Lower lobe of right lung (tissue), 2 donors: ENCODE measurements around the gene KRTAP4-4. TPM values are rescaled to one million over a fixed set of nuclear protein-coding genes. Genes with fewer than 3 reads are reported as not detected.
"Not testable (repeated sequence)": the region's sequence is repeated elsewhere in the genome, so short reads cannot be mapped to it uniquely, and the experiment has no call there.

Experiments
- ATAC-seq, 2 donors: fragments of 200-7000 bp; cut with Tn5 transposase; one replicate each; pipeline ENCODE4 v1.9.1; 2020 to 2022; ENCODE audit warnings: mild to moderate bottlenecking in 2 of 2, moderate library complexity in 2 of 2
- DNase-seq: peaks from one replicate; pipeline ENCODE4 v3.0.0-alpha.2; 2020
- H3K27ac ChIP-seq: fragments of 200-600 bp; one replicate; pipeline ENCODE4 v1.8.0; 2022
- H3K27me3 ChIP-seq: fragments of 200-600 bp; one replicate; pipeline ENCODE4 v1.8.0; 2022; ENCODE audit warnings: low read depth
- H3K36me3 ChIP-seq: fragments of 200-600 bp; one replicate; pipeline ENCODE4 v1.8.0; 2022; ENCODE audit warnings: mild to moderate bottlenecking
- H3K4me1 ChIP-seq: fragments of 200-600 bp; one replicate; pipeline ENCODE4 v1.8.0; 2022
- H3K4me3 ChIP-seq: fragments of 200-600 bp; one replicate; pipeline ENCODE4 v1.8.0; 2022; ENCODE audit warnings: mild to moderate bottlenecking
- H3K9me3 ChIP-seq: fragments of 200-600 bp; one replicate; pipeline ENCODE4 v1.8.0; 2022
- CTCF ChIP-seq: fragments of 200-600 bp; IDR thresholded peaks from one replicate; pipeline ENCODE4 v1.8.0; 2022; ENCODE audit warnings: antibody characterized with exemption, mild to moderate bottlenecking
- intact Hi-C: fragments of 100-400 bp; cut with DNase I; formaldehyde crosslinking; loops from one replicate; pipeline ENCODE4 v1.11.0; 2022
- long read RNA-seq: library from polyadenylated mRNA; unstranded; transcript quantifications from one replicate; pipeline ENCODE4 v2.0.0, GENCODE V29; 2021
- total RNA-seq: library from RNA; stranded (reverse); fragmentation: NEBNext Ultra II Directional; extraction: Animal tissue kit (Norgen Biotek cat#: 25700); gene quantifications from one replicate; pipeline ENCODE4 v1.2.1, GENCODE V29; 2021
- donor health status: DM: no; HTN: yes; CAD: no; lungs with severe emphysema.

Gene KRTAP4-4
- not detected for total RNA-seq
- long read RNA-seq, result 0 reads

GRCh38 chr17:41160648-41161047 is at the start of gene KRTAP4-4:
KRTAP4-4 (minus strand) TSS chr17:41160748; CDS start chr17:41160691, 57 bp downstream.
- no peaks in the 10 kb centered on the region for H3K9me3 ChIP-seq
- H3K27ac ChIP-seq, result no peak within 1 kb of the TSS
- H3K27me3 ChIP-seq, result peaks cover 11% of the 10 kb centered on the region
- ATAC-seq, result no peak
- no peaks in the 10 kb centered on the region for H3K4me1 ChIP-seq
- no peak within 1 kb of the TSS for H3K4me3 ChIP-seq
- no peaks in the 10 kb centered on the region for H3K36me3 ChIP-seq
- no peak for TF ChIP-seq CTCF
- no peak for DNase-seq
- intact Hi-C loops, result no loop called here

- ATAC-seq (no peak), DNase-seq (no peak)
- TF ChIP-seq CTCF, result no peak
- no peak overlapping the region for H3K4me3 ChIP-seq
- no peaks in the 10 kb centered on the region for H3K4me1 ChIP-seq
- H3K27me3 ChIP-seq, result no peaks in the 10 kb centered on the region
- no peaks in the 10 kb centered on the region for H3K9me3 ChIP-seq
- intact Hi-C loops, result no loop called here
- no peak overlapping the region for H3K27ac ChIP-seq
- H3K36me3 ChIP-seq, result no peaks in the 10 kb centered on the region
Measured at GRCh38 chr17:41199421-41200078, 39.0 kb upstream of the KRTAP4-4 start.

GRCh38 chr17:41196068-41196467 is 35.5 kb upstream of the KRTAP4-4 start:
- Histone ChIP-seq H3K4me3 (no peak overlapping the region), H3K27ac (no peak overlapping the region), H3K9me3 (no peaks in the 10 kb centered on the region), H3K4me1 (no peaks in the 10 kb centered on the region), H3K36me3 (no peaks in the 10 kb centered on the region), H3K27me3 (no peaks in the 10 kb centered on the region)
- intact Hi-C loops, result no loop called here
- TF ChIP-seq CTCF, result no peak
- no peak for ATAC-seq
- DNase-seq, result no peak

- ATAC-seq, result no peak
- no peaks in the 10 kb centered on the region for H3K36me3 ChIP-seq
- no peak for TF ChIP-seq CTCF
- H3K4me3 ChIP-seq, result no peak overlapping the region
- no peak for DNase-seq
- no peak overlapping the region for H3K27ac ChIP-seq
- H3K4me1 ChIP-seq, result no peaks in the 10 kb centered on the region
- intact Hi-C loops, result no loop called here
- no peaks in the 10 kb centered on the region for H3K9me3 ChIP-seq
- peaks cover 7% of the 10 kb centered on the region for H3K27me3 ChIP-seq
Measured at GRCh38 chr17:41190328-41190727, 29.8 kb upstream of the KRTAP4-4 start.

GRCh38 chr17:41189837-41190318 is 29.3 kb upstream of the KRTAP4-4 start, which contains the start of gene KRTAP9-1:
KRTAP9-1 (plus strand) TSS chr17:41189887; CDS start chr17:41189887, 0 bp downstream.
- H3K27me3 ChIP-seq, H3K27ac ChIP-seq, DNase-seq, H3K4me1 ChIP-seq, intact Hi-C loops, H3K36me3 ChIP-seq, H3K9me3 ChIP-seq, ATAC-seq, H3K4me3 ChIP-seq: not testable (repeated sequence)

- no peak for DNase-seq
- Histone ChIP-seq H3K4me1 (no peaks in the 10 kb centered on the region), H3K9me3 (no peaks in the 10 kb centered on the region), H3K4me3 (no peak overlapping the region), H3K36me3 (no peaks in the 10 kb centered on the region), H3K27ac (no peak overlapping the region), H3K27me3 (peaks cover 7% of the 10 kb centered on the region)
- no peak for TF ChIP-seq CTCF
- no peak for ATAC-seq
- intact Hi-C loops, result no loop called here
Measured at GRCh38 chr17:41186872-41187271, 26.3 kb upstream of the KRTAP4-4 start.
